OCI-LY7 (cell line): Measurements from ENCODE around the gene POLR2E. TPM values are rescaled to one million over a fixed set of nuclear protein-coding genes. Genes with fewer than 3 reads are reported as not detected.

Experiments
- BruUV-seq: library from RNA; stranded (reverse); fragments of 400-500 nt; replicated peaks from 2 replicates; lab custom pipeline; 2021; lab: Mats Ljungman, UMichigan
- CTCF ChIA-PET: fragments of 300-600 bp; sonication (Branson Sonifier 250); formaldehyde crosslinking; loops from one replicate; lab custom pipeline; 2022; ENCODE audit warnings: antibody characterized with exemption; ENCODE audit not compliant: unreplicated experiment; lab: Charles Lee
- POLR2A ChIA-PET: fragments of 300-600 bp; sonication (Branson Sonifier 250); formaldehyde crosslinking; loops from one replicate; lab custom pipeline; 2022; ENCODE audit warnings: antibody characterized with exemption; lab: Charles Lee
- DNase-seq: peaks from one replicate; pipeline ENCODE4 v3.0.0-alpha.2; 2015; ENCODE audit warnings: low spot score
- H2AFZ ChIP-seq: fragments of 200-600 bp; sonication (generic), shearing (Covaris generic); 2 replicates; pipeline ENCODE4 v1.6.1; 2014; ENCODE audit warnings: mild to moderate bottlenecking, antibody characterized with exemption, low read length, moderate library complexity
- H3K27ac ChIP-seq: fragments of 200-600 bp; sonication (generic); 2 replicates; pipeline ENCODE4 v1.5.1; 2014; ENCODE audit warnings: mixed run types, low read depth, mild to moderate bottlenecking, moderate library complexity, low read length, inconsistent platforms; ENCODE audit not compliant: poor library complexity, severe bottlenecking
- H3K36me3 ChIP-seq: fragments of 200-600 bp; sonication (generic); 2 replicates; pipeline ENCODE4 v1.6.1; 2014; ENCODE audit warnings: mild to moderate bottlenecking, antibody characterized with exemption, low read length, moderate library complexity, mixed read lengths; ENCODE audit not compliant: insufficient read depth
- H3K4me1 ChIP-seq: fragments of 200-600 bp; sonication (generic); 2 replicates; pipeline ENCODE4 v1.5.1; 2014; ENCODE audit warnings: mild to moderate bottlenecking, low read length; ENCODE audit not compliant: insufficient read depth, poor library complexity, severe bottlenecking
- H3K4me2 ChIP-seq: fragments of 200-600 bp; sonication (generic); 2 replicates; pipeline ENCODE4 v1.6.1; 2014; ENCODE audit warnings: mild to moderate bottlenecking, low read length
- H3K4me3 ChIP-seq: fragments of 200-600 bp; sonication (generic); 2 replicates; pipeline ENCODE4 v1.5.1; 2014; ENCODE audit warnings: mild to moderate bottlenecking, low read depth, low read length; ENCODE audit not compliant: poor library complexity, severe bottlenecking
- H3K79me2 ChIP-seq: fragments of 200-600 bp; sonication (generic); 2 replicates; pipeline ENCODE4 v1.6.1; 2016; ENCODE audit warnings: low read depth, mild to moderate bottlenecking, low read length, moderate library complexity, mixed read lengths; ENCODE audit not compliant: insufficient read depth
- H3K9me2 ChIP-seq: fragments of 200-600 bp; sonication (generic); 2 replicates; pipeline ENCODE4 v1.6.1; 2016; ENCODE audit warnings: mild to moderate bottlenecking, low read length, mixed read lengths; ENCODE audit not compliant: insufficient read depth
- H3K9me3 ChIP-seq: fragments of 200-600 bp; sonication (generic); 2 replicates; pipeline ENCODE4 v1.6.1; 2014; ENCODE audit warnings: mild to moderate bottlenecking, mixed run types, low read length, mixed read lengths
- H4K20me1 ChIP-seq: fragments of 200-600 bp; sonication (generic); 2 replicates; pipeline ENCODE4 v1.6.1; 2014; ENCODE audit warnings: mild to moderate bottlenecking, antibody characterized with exemption, low read length, moderate library complexity, mixed read lengths; ENCODE audit not compliant: insufficient read depth
- EZH2phosphoT487 ChIP-seq: fragments of 200-600 bp; sonication (generic); IDR thresholded peaks from 2 replicates; pipeline ENCODE4 v1.6.1; 2018; ENCODE audit warnings: low read depth, borderline replicate concordance, mild to moderate bottlenecking, mixed run types, antibody characterized with exemption, low read length, moderate library complexity, mixed read lengths
- intact Hi-C: fragments of 100-400 bp; cut with micrococcal nuclease; formaldehyde crosslinking; loops from one replicate; pipeline ENCODE4 v1.10.0; 2022; ENCODE audit not compliant: unreplicated experiment
- total RNA-seq, 2 experiments: library from RNA; depleted of rRNA in 1 of 2; stranded (reverse); fragments of >200 nt in 1 of 2; shearing (Covaris generic) in 1 of 2; gene quantifications; 2 replicates each; pipeline ENCODE4 v1.2.3, GENCODE V29; 2014 to 2022
- TF ChIP-seq, protein P1 (sequence below): fragments of 200-600 bp; sonication (generic); conservative IDR thresholded peaks from 2 replicates; pipeline ENCODE4 v1.5.1; 2014; ENCODE audit warnings: mild to moderate bottlenecking, antibody characterized with exemption, low read length, moderate library complexity, mixed read lengths

POLR2E gene
- total RNA-seq, 2 experiments from 2014 or later: 153 to 193 TPM

DNA sequence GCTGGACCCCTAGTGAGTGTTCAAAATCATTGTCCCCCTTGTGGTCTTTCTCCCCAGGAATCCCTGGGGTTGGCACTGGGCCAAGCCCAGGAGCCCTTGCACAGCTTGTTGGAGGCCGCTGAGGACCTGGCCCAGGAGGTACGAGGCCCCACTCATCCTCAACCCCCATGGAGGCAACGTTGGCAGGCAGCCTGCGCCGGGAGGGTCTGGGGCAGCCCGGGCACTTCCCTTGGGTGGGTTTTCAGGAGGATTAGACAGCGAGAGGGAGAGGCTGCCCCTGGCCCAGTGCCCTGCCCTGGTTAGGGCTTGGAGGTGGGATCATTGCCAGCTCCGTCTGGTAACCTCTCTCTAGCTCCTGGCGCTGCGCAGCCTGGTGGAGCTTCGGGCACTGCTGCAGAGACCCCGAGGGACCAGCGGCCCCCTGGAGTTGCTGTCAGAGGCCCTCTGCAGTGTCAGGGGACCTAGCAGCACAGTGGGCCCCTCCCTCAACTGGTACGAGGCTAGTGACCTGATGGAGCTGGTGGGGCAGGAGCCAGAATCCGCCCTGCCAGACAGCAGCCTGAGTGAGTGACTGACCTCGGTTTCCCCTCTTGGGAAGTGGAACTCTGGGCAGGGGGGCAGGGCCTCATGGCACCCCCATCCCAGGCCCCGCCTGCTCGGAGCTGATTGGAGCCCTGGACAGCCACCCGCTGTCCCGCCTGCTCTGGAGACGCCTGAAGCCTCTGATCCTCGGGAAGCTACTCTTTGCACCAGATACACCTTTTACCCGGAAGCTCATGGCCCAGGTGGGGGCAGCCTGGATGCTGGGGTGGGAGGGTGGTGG lies 52.3 kb downstream of the POLR2E start:
- Histone ChIP-seq H3K4me3 (no peak overlapping the region), H3K36me3 (peaks cover 18% of the 10 kb centered on the region; the same call in 1 of the 2 replicates), H3K4me2 (no peak overlapping the region; the same call in 1 of the 2 replicates), H3K9me3 (no peaks in the 10 kb centered on the region), H3K4me1 (peaks cover 48% of the 10 kb centered on the region), H3K9me2 (no peaks in the 10 kb centered on the region), H3K79me2 (0 out of 2 replicates have a peak, but pooled peaks cover 5% of the 10 kb centered on the region), H4K20me1 (no peaks in the 10 kb centered on the region; the same call in 1 of the 2 replicates), H2AFZ (no peak overlapping the region), H3K27ac (no peak overlapping the region)
- BruUV-seq: no TSS peak
- TF ChIP-seq, protein P1, sequence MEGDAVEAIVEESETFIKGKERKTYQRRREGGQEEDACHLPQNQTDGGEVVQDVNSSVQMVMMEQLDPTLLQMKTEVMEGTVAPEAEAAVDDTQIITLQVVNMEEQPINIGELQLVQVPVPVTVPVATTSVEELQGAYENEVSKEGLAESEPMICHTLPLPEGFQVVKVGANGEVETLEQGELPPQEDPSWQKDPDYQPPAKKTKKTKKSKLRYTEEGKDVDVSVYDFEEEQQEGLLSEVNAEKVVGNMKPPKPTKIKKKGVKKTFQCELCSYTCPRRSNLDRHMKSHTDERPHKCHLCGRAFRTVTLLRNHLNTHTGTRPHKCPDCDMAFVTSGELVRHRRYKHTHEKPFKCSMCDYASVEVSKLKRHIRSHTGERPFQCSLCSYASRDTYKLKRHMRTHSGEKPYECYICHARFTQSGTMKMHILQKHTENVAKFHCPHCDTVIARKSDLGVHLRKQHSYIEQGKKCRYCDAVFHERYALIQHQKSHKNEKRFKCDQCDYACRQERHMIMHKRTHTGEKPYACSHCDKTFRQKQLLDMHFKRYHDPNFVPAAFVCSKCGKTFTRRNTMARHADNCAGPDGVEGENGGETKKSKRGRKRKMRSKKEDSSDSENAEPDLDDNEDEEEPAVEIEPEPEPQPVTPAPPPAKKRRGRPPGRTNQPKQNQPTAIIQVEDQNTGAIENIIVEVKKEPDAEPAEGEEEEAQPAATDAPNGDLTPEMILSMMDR: no peak
- TF ChIP-seq EZH2phosphoT487: no peak
- intact Hi-C loops: no loop called here
- ChIA-PET POLR2A (no interaction called here), CTCF (interaction anchor here (1.0 kb wide), 1 partner anchor 32 kb away, joined by 14 read pairs; no protein-coding TSS in a partner anchor)
- DNase-seq: no peak

DNA sequence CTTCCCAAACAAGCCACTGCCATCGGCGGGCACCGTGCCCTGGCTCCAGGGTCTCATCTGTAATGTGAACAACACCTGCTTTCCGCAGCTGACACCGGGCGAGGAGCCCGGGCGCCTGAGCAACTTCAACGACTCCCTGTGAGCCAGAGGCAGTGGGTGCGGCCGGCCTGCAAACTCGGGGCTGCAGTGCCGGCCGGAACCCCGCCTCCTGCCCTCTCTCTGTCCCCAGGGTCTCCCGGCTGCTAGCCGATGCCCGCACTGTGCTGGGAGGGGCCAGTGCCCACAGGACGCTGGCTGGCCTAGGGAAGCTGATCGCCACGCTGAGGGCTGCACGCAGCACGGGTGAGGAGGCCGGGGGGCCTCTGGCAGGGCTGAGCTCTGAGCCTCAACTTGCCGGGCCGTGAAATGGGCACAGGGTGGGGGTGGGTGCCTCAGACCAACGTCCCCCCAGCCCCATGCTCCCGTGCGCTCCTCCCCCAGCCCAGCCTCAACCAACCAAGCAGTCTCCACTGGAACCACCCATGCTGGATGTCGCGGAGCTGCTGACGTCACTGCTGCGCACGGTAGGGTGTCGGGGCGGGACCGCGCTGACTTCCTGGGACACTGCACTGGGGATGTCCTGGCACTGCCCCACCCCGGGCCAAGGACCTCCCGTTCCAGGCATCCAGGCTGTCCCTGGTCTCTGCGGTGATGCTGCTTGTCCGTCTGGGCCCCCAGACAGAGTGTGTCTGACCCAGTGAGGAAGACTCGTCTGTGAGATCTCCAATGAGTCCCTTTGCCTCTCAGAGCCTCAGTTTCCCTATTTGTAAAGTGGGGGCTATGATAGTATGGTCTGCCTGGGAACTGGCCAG lies 53.1 kb downstream of the POLR2E start:
- H3K79me2 ChIP-seq: 0 out of 2 replicates have a peak, but pooled peaks cover 5% of the 10 kb centered on the region
- ChIA-PET POLR2A (interaction anchor here (0.8 kb wide), 1 partner anchor 21 kb away, joined by 5 read pairs; the partner anchor contains the start of genes RNU6-2 and TMEM259), CTCF (no interaction called here)
- peaks cover 17% of the 10 kb centered on the region; the same call in 1 of the 2 replicates for H3K36me3 ChIP-seq
- no TSS peak for BruUV-seq
- no peaks in the 10 kb centered on the region for H3K9me2 ChIP-seq
- no peaks in the 10 kb centered on the region; the same call in 1 of the 2 replicates for H4K20me1 ChIP-seq
- H2AFZ ChIP-seq: no peak overlapping the region
- no peaks in the 10 kb centered on the region for H3K9me3 ChIP-seq
- no peak overlapping the region for H3K4me3 ChIP-seq
- no peak overlapping the region for H3K27ac ChIP-seq
- DNase-seq: no peak
- H3K4me2 ChIP-seq: peak overlapping the region; percentile 93; the same call in 1 of the 2 replicates
- H3K4me1 ChIP-seq: peaks cover 52% of the 10 kb centered on the region
- intact Hi-C loops: loop anchor here (2.0 kb wide), 1 partner anchor 15 kb away; the partner anchor contains the start of gene CNN2
- TF ChIP-seq, protein P1: no peak
- no peak for TF ChIP-seq EZH2phosphoT487
